Colon (tissue), 2 donors: ENCODE results near the gene GOPC.
"Not testable (repeated sequence)": the region's sequence is repeated elsewhere in the genome, so short reads cannot be mapped to it uniquely, and the experiment has no call there.

Experiments used
- FAIRE-seq: peaks from 2 replicates; lab custom pipeline; 2012; peaks lifted over from hg19 to GRCh38; lab: Jason Lieb, UNC
- donor health status: control.
- donor health status: control.

GOPC gene

GRCh38 chr6:117602151-117602898 is at the start of gene GOPC:
Gene GOPC (minus strand): TSS chr6:117602511. CDS start chr6:117602288, 223 bp downstream.
- FAIRE-seq = no peak

- not testable (repeated sequence) for FAIRE-seq
These were observed 49.7 kb upstream of the GOPC start for GRCh38 chr6:117651984-117652383.

GRCh38 chr6:117642976-117643375 is 40.7 kb upstream of the GOPC start:
- no peak for FAIRE-seq

GRCh38 chr6:117637770-117638169 is 35.5 kb upstream of the GOPC start:
- no peak for FAIRE-seq

DNA sequence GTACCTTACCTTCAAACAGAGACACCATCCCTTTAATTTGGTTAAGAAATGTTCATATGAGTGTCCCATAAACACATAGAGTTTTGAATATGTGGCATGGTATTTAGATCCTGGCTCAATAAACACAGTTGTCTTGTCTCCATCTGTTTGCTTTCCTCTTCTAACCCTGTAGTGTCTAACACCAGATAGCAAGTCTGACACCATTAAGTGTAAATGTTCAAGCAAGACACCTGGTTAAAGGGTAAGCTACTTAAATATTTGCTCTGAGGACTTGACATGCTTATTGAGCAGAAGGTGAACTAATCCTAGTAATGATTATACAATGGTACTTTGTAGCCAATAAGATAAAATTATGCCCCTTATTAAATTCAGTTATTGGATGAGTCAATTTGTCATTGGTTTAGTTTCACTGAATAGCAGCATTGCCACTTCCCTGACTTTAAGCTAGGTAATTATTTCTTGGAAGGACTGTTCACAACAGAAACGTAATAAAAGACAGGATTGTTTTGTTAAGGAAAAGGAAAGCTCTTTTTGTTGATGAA is 26.9 kb upstream of the GOPC start:
- no peak for FAIRE-seq

DNA sequence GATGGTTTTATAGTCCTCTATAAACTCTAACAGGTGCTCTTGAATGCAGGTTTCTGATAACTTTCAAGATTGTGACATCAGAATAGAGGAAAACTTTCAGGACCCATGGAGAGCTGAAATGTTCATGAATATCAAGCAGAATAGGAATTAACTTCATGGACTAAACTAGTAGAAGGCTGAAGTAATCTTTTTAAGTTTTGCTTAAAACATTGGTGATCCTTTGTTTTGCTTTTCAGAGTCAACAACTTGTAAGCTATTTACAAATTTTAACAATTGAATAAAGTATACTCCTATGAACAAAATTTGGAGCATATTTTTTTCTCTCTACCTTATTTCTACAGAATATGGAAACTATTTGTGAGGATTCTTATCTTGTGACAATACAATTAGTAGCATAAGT is 25.2 kb upstream of the GOPC start:
- no peak for FAIRE-seq

GRCh38 chr6:117624869-117625481 is 22.7 kb upstream of the GOPC start:
- FAIRE-seq = no peak

DNA sequence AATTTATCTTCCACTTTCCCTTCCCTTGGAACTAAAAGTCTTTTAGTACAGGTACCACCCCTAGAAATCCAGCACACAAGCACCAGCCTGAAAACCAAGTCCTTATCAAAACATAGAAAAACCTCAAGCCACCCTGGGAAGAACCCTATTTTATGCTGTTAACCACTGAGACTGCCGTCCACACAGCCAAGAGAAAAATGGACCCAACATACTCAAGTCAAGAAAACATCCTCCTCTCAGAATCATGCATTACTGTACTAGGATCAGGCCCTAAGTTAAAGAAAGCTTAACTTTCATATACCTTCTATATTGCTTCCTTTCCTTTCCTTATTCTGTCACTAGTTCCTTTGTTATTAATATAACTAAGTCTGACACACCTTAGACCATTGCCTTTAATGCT is 16.9 kb upstream of the GOPC start:
- no peak for FAIRE-seq

DNA sequence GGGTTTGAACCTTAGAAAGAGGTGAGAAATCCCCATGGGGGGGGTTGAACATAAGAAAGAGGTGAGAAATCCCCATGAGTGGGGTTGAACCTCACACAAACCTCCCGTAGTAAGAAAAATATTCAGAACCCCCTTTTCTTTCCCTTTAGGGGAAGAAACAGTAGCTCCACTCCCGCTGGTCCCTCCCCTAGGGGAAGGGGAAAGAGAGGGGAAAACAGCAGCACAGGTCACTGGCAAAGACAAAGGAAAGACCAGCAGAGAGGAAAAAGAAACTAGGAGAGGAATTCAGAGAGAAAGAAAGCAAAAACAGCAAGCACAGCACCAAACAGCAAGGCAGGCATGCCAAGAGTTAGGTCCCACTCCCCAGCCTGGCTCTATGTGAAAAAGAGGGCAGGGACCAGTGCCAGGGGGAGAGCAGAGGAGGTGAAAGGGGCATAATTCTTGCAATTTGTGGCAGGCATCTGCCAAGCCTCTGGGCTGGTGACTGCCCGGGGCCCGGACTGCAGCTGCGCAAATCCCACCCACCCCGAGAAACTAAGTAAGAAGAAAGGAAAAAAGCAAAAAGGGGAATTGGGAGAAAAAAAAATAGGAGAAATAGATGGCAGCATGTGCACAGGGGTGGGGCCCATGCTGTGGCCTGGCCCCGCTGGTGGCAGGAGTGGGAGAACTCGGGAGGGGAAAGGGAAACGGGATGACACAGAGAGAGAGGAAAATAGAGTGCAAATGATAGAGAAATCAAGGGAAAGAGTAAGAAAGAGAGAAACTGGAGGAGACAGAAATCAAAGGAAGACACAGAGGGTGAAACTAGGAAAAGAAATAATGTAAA is 15.1 kb upstream of the GOPC start:
- FAIRE-seq = no peak

DNA sequence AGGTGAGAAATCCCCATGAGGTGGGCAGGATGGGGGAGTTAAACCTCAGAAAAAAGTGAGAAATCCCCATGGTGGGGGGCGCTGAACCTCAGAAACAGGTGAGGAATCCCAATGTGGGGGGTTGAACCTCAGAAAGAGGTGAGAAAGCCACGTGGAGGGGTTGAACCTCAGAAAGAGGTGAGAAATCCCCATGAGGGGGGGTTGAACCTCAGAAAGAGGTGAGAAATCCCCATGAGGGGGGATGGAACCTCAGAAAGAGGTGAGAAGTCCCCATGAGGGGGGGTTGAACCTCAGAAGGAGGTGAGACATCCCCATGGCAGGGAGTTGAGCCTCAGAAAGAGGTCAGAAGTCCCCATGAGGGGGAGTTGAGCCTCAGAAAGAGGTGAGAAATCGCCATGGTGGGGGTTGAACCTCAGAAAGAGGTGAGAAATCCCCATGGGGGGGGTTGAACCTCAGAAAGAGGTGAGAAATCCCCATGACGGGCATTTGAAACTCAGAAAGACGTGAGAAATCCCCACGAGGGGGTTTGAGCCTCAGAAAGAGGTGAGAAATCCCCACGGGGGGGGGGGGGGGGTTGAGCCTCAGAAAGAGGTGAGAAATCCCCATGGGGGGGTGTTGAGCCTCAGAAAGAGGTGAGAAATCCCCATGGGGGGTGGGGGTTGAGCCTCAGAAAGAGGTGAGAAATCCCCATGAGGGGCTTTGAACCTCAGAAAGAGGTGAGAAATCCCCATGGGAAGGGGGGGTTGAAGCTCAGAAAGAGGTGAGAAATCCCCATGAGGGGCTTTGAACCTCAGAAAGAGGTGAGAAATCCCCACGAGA is 14.3 kb upstream of the GOPC start:
- no peak for FAIRE-seq

DNA sequence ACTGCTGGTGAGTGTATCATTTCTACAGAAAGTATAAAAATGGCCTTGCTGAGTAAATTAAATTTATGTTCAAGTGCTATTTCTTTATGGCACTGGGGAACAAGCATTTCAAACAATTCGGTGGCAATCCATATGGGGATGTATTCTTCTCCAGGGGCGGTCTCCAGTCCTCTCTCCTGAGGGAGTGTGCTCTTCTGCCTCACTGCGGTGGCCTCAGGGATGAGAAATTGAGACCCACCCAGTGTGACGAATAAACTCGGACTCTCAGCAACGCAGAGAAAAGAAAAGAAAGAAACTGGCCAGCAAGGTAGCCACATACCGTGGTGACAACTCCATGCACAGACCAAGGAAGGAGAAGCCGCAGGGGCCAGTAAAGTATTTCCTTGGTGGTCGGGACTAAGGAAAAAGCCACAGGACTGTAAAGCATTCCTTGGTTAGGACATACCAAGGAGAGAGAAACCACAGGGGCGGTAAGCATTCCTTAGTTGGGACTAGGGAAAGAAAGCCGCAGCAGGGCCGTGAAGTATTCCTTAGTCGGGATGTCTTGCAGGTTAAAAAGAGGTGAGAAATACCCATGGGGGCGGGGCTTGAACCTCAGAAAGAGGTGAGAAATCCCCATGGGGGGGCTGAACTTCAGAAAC is 13.6 kb upstream of the GOPC start:
- no peak for FAIRE-seq

DNA sequence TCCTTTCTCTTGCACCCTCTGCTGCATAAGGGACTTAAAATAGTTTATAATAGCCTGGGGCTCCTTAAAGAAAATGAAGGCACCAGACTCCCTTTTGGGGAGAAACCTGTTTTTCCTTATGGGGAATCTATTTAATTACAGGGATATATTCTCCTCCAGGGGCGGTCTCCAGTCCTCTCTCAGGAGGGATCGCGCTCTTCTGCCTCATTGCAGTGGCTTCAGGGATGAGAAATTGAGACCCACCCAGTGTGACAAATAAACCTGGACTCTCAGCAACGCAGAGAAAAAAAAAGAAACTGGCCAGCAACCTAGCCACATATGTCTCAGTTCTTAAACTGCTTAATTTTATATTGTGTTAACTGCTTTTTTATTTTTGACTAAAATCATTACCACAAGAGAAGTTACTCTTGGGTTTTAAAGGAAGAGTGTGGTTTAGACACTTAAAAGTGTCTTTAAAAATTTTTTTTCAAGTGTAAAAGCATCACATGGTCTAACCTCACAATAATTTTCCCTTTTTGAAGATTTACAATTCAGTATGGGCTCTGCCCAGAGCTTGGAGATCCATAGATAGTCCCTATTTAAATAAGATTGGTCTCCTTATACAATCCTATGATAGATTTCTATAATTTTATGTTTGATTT is 11.7 kb upstream of the GOPC start:
- FAIRE-seq = no peak

DNA sequence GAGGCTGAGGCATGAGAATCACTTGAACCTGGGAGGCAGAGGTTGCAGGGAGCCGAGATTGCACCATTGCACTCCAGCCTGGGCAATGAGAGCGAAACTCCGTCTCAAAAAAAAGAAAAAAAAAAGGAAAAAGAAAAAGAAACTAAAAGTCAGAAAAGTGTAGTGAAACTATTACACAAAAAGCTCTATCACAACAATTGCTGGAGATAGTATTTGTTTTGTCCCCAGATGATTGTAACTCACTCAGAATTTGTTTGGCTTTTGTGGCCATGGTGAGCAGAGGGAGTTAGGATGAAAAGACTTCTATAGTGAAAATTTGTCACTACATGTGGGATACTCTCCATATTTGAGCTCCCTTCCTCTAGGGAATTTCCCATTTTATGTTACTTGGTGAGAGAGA is 5.2 kb upstream of the GOPC start:
- no peak for FAIRE-seq

DNA sequence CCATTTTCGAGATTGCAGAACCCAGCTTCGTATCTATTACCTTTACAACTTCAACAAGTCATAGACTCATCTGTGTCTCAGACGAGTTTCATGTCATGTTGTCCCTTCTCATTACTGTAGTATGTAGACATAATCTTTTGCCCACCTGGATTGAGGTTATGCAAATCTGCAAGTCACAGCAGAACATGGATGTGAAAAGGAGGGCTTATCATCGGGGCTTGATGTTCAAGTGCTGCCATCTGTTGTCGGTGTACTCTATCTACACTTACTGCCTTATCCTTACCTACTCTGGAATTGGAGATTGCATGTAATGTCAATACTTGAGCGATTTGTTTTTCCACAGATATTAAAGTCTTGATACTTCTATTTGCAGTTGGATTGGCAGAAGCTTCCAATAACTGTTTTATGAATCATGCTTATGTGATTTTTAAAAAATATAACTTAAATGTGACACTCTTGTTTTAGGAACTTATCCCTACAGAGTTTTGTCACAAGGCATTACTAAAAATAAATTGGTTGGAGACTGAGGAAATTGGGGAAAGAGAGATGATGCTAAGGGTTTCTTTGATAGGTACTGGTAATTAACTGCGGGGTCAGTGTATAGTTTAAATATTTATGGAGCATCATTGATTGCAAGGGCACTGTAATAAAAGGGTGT is 3.0 kb upstream of the GOPC start:
- no peak for FAIRE-seq

GRCh38 chr6:117603821-117604220 is 1.5 kb upstream of the GOPC start:
- FAIRE-seq = no peak

GRCh38 chr6:117602899-117603588 is 733 bp upstream of the GOPC start:
- no peak for FAIRE-seq

- no peak for FAIRE-seq
These were observed 530 bp downstream of the GOPC start for GRCh38 chr6:117601811-117602150.

DNA sequence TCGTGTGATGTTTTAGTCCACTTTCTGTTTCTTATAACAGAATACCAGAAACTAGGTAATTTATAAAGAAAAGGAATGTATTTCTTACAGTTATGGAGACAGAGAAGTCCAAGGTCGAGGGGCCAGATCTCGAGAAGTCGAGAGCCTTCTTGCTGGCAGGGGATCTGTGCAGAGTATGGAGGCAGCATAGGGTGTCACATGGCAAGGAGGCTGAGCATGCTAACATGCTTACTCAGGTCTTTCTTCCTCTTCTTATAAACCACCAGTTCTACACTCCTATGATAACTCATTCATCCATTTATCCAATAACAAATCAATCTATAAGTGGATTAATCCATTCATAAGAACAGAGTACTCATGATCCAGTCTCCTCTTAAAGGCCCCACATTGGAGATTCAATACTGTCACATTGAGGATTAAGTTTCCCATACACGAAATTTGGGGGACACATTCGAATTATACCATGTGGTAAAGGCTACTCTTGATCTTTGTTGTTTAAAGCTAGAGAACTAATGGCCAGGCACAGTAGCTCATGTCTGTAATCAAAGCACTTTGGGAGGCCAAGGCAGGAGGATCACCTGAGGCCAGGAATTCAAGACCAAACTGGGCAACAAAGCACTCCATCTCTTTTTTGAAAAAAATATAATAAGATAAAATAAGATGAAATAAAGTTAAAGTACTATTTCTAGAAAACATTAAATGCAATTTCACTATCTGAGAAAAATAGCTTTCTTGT is 2.1 kb downstream of the GOPC start:
- FAIRE-seq = no peak

DNA sequence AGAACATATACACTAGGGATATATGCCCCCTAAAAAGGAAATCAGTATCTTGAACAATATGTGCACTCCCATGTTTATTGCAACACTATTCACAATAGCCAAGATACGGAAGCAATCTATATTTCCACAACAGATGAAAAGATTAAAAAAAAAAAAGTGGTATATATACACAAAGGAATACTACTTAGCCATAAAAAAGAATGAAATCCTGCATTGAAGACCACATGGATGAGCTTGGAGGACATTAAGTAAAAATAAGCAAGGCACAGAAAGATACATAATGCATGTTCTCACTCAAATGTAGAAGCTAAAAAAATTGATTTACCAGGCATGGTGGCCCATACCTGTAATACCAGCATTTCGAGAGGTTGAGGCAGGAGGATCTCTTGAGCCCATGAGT is 4.6 kb downstream of the GOPC start:
- FAIRE-seq = no peak
